GM15510 (cell line): ENCODE results near the gene MAP1LC3B.
A peak's percentile ranks its signal among the peaks of the same experiment; 100 is the strongest.

Source experiments
- POLR2A ChIP-seq: IDR thresholded peaks from 3 replicates; pipeline ENCODE4 v1.6.1; 2011; ENCODE audit warnings: borderline replicate concordance; ENCODE audit not compliant: insufficient read length; ENCODE audit errors: extremely low read depth

MAP1LC3B gene

GRCh38 chr16:87368029-87368770 lies 23.9 kb upstream of the MAP1LC3B start:
- no peak for TF ChIP-seq POLR2A

GRCh38 chr16:87369117-87369765 lies 22.9 kb upstream of the MAP1LC3B start:
- no peak for TF ChIP-seq POLR2A

DNA sequence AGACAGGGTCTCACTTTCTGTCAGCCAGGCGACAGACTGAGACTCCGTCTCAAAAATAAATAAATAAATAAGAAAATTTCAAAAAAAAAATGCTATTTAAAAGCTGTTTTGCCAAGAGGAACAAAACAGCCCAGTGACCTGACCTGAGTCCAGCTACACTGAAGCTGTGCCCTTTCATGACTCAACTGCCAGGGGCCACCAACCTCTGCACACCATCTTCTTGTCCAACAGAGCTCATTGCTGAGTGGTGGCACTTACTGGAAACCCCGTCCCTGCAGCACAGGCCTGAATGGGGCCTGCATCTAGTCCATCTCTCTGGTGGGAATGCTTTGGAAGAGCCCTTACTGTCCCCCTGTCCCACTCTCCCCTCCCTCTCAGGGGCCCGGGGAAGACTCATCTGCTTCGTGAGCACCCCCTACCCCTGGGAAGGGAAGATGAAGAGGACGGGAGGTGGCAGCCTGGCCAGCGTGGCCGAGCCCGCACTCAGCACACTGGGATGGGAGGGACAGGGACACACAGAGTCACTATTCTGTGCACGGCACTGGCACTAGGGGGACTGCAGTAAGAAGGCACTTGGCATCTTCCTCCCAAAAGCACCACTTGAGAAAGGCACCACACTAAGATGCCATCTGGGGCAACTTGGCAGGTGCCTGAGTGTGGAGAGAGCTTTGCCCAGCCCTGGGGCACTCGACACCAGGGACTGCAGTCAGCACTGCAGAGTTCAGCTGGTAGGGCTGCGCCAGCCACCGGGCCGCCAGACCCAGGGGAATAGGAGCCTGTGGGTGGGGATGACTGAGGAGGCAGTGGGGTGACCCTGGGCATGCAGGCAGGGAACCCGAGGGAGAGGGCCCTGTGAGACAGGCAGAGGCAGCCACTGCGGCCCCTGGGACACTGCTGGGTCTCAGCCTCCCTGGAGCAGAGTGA lies 22.1 kb upstream of the MAP1LC3B start:
- no peak for TF ChIP-seq POLR2A

DNA sequence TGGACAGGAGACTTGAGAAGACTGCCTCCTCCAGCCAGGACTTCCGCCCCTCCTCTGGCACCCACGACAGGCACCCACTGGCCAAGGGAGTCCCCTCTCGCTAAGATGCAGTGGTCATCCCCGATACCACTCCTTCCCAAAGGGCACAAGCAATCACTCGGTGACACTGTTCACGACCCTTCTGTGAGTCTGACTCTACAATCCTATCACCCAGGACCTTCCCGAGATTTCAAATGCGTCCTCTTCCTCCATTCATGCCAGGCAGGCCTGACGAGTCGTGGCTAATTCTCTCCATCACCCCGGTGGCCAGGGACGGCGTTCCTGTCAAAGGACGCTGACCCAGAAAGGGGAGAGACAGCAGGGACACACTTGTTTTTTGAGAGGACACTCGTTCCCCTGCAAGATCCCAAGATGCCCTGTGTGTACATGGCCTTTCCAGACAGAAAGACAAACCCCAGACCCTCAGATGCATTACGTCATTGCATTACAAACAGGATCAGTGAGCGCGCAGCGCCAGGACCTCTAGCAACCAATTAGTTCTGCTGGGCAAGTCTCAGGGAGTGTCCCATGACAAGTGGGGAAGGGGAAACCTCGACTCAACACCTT lies 20.8 kb upstream of the MAP1LC3B start:
- TF ChIP-seq POLR2A, result no peak

- no peak for TF ChIP-seq POLR2A
These were observed 19.8 kb upstream of the MAP1LC3B start for GRCh38 chr16:87372305-87372704.

DNA sequence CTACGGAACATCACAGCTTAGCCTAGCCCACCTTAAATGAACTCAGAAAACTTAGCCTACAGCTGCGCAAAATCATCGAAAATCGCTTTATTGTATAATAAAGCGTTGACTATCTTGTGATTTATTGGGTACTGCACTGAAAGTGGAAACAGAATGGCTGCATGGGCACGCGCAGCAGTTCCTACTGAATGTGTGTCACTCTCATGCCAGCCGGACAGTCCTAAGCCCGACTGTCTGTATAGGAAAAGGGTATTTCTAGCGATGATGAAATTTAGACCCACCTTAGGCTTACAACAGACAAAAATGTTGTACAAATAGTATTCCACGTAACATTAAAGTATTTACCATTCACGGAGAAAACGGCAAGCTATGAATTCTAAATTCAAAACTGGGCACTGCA lies 17.8 kb upstream of the MAP1LC3B start:
- TF ChIP-seq POLR2A, result no peak

DNA sequence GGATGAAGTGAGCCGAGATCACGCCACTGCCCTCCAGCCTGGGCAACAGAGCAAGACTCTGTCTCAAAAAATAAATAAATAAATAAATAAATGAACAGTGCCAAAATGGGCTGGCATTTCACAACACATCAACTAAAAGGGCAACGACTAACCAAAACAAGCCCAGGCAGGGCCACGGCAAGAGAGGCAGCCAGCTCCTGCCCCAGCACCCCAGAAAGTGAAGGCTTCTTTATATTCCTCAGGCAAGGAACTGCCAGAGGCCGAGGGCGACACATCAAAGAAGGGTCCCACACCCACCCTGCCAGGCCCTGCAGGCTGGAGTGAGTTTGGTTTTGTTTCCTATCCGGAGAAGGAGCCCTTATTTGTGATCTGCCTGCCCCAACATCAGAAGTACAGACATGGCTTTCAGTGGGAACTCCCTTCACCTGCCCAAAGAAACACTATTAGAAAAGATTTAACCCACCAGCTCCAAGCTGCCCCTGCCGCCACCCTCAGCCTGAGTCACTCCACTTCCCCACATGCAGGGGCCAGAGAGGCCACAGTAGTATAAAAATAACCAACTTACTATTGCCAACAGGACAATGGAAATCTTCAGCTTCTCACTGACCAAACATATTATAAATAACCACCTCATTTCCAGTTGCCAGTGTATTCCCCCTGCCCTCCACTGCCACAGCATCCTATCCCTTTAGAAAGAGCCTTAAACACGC lies 16.6 kb upstream of the MAP1LC3B start:
- TF ChIP-seq POLR2A, result no peak

GRCh38 chr16:87376660-87377059 lies 15.5 kb upstream of the MAP1LC3B start:
- no peak for TF ChIP-seq POLR2A

- TF ChIP-seq POLR2A, result no peak
These were observed 11.7 kb upstream of the MAP1LC3B start for GRCh38 chr16:87380403-87380802.

- no peak for TF ChIP-seq POLR2A
These were observed 11.3 kb upstream of the MAP1LC3B start for GRCh38 chr16:87380881-87381280.

DNA sequence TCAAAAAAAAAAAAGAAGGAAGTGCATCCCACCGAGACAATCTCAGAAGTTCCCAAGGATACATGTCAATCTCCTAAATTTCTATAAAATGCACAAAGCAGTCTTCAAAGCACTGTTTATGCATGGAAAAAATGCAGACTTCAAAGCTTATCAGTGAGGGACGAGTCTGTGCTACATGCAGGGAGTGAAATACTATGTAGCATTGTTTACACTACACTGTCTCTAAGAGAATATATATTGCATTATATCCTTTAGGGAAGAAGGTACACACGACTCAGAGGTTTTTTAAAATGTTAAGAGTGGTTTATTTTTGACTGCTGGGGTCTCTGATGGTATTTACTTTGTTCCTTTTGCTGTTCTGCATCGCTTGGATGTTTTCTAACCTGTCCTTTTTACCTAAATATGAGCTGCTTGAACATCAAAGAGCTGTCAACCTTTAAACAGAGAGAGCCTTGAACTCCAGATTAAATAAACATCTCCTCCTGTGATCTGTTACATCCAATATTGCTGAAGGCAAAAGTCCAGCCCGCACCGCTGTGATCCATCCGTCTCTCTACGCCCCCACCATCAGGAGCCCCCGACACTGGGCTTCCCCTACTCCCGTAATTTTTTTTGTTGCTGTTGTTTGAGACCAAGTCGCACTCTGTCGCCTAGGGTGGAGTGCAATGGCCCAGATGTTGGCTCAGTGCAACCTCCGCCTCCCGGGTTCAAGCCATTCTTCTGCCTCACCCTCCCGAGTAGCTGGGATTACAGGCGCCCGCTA lies 9.9 kb upstream of the MAP1LC3B start:
- no peak for TF ChIP-seq POLR2A

DNA sequence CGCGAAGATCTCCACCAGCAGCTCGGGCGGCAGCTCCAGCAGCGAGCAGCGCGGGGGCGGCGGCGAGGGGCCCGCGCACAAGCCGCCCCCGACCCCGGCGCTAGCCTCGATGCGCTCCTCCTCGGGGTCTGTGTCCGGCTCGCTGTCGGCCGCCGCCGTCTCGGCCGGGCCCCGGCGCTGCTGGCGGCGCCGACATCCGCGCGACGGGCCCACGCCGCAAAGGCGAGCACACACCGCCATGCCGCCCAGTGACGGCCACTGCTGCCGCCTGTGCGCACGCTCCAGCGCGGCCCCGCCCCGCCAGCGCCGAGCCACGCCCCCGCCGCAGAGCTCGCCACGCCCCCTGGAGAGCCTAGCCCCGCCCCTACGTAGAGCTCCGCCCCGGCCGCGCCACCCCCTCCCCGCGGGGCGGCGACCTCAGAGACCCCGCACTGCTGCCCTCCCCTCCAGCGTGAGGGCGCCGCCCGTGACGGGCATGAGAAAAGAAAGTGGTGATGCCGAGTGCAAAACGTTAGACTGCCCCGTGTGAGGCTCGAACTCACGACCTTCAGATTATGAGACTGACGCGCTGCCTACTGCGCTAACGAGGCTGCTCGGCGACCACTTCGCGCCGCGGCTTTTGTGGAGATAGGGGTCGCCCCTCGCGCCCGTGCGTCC lies 8.5 kb upstream of the MAP1LC3B start, which contains the start of gene FBXO31:
FBXO31 (minus strand) TSS at position 272 of the 657 bp plus-strand sequence; CDS start at position 240, 32 bp downstream.
- peak; percentile 90 for TF ChIP-seq POLR2A

DNA sequence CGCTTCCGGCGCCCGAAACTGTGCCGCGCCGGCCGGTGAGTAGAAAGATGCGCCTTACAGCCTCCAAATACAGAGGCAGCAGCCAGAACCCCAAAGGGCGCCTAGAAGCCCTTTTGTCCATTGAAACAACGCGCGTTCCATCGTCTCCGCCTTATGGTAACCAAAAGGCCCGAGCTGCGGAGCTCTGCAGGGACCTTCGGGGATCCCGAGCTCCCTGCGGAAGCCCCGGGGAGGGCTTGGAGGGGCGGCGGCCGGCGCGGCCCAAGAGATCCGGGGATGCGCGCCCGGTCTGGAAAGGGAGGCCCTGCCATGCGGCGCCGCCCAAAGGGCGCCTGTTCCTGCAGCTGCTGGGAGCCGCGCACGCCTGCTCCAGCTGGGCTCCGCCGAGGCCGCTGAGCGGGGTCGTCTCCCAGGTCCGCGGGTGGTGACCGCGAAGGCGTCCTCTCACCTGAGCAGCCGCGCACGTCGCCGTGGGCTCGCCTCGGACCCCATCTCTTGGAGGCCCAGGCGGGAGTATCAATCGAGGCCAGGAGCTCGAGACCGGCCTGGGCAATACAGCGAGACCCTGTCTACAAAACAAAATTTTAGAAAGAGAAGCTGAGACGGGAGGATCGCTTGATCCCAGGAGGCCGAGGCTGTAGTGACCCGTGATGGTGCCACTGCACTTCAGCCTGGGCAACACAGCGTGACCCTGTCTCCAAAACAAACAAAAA lies 7.8 kb upstream of the MAP1LC3B start:
- peak; percentile 11 for TF ChIP-seq POLR2A
